ENCODE data around the gene SPATA20. TPM values are rescaled to one million over a fixed set of nuclear protein-coding genes. Genes with fewer than 3 reads are reported as not detected.

SPATA20 gene
- total RNA-seq, 1 experiment from 2014 or later = 24.6 TPM

- no peak for TF ChIP-seq FOXP4 (CRISPR knock-in tag; IDR thresholded peaks at IDR 0.05)
- no peak for TF ChIP-seq ELF4 (CRISPR knock-in tag; IDR thresholded peaks at IDR 0.05; ENCODE audit: low read depth)
- TF ChIP-seq FOXJ3 (CRISPR knock-in tag; IDR thresholded peaks at IDR 0.05; ENCODE audit: borderline replicate concordance) = no peak
- TF ChIP-seq PREB (CRISPR knock-in tag; IDR thresholded peaks at IDR 0.05; ENCODE audit: borderline replicate concordance) = no peak
Measured at GRCh38 chr17:50549969-50550368, 3.0 kb downstream of the SPATA20 start (continued).

GRCh38 chr17:50550661-50551432 is 3.9 kb downstream of the SPATA20 start:
- Mint-ChIP-seq H3K4me1 (peaks cover 6% of the 10 kb centered on the region; the same call in 1 of the 2 replicates), H3K27me3 (ENCODE audit: low read depth) (no peaks in the 10 kb centered on the region), H3K9me3 (no peaks in the 10 kb centered on the region), H3K36me3 (no peaks in the 10 kb centered on the region), H3K27ac (no peak overlapping the region), H3K4me3 (no peak overlapping the region)
- peak; percentile 74 for ATAC-seq
- POLR2A ChIA-PET = interaction anchor here (0.6 to 1.5 kb wide), 8 partner anchors 10 to 316 kb away, joined by 3 to 16 read pairs (median 4); partner anchors contain the start of genes CACNA1G and TOB1
- CTCF ChIA-PET = interaction anchor here (0.6 to 5.6 kb wide), 65 partner anchors 9 to 674 kb away, joined by 3 to 313 read pairs (median 5); partner anchors contain the start of genes ABCC3, CACNA1G, EPN3 and LRRC59
- DNase-seq (ENCODE audit: low spot score) = peak; percentile 94
- peak; percentile 77; the same call in 1 of the 2 replicates for TF ChIP-seq KAT7 (CRISPR knock-in tag; IDR thresholded peaks at IDR 0.05; ENCODE audit: borderline replicate concordance)
- TF ChIP-seq ZNF281 (CRISPR knock-in tag; IDR thresholded peaks at IDR 0.05) = no peak
- no peak for TF ChIP-seq ATF2 (CRISPR knock-in tag; IDR thresholded peaks at IDR 0.05; ENCODE audit: borderline replicate concordance, low read depth)
- TF ChIP-seq ATF6 (CRISPR knock-in tag; IDR thresholded peaks at IDR 0.05) = no peak
- no peak for TF ChIP-seq MXD4 (CRISPR knock-in tag; IDR thresholded peaks at IDR 0.05; ENCODE audit: borderline replicate concordance)
- TF ChIP-seq MLX (CRISPR knock-in tag; IDR thresholded peaks at IDR 0.05) = no peak
- no peak for TF ChIP-seq NR1H2 (CRISPR knock-in tag; IDR thresholded peaks at IDR 0.05)
- TF ChIP-seq PRRX2 (CRISPR knock-in tag; IDR thresholded peaks at IDR 0.05) = no peak
- TF ChIP-seq ZNF232 (CRISPR knock-in tag; IDR thresholded peaks at IDR 0.05) = no peak
- no peak for TF ChIP-seq FOXP1 (CRISPR knock-in tag; IDR thresholded peaks at IDR 0.05; ENCODE audit: borderline replicate concordance)
- TF ChIP-seq TEAD1 (CRISPR knock-in tag; IDR thresholded peaks at IDR 0.05) = no peak
- no peak for TF ChIP-seq MYBL2 (CRISPR knock-in tag; IDR thresholded peaks at IDR 0.05)
- no peak for TF ChIP-seq ZNF532 (CRISPR knock-in tag; IDR thresholded peaks at IDR 0.05; ENCODE audit: borderline replicate concordance)
- no peak for TF ChIP-seq HMGA2 (CRISPR knock-in tag; IDR thresholded peaks at IDR 0.05)
- TF ChIP-seq NR3C1 (CRISPR knock-in tag; conservative IDR thresholded peaks at IDR 0.05; ENCODE audit: low read depth) = no peak
- no peak for TF ChIP-seq EMX1 (CRISPR knock-in tag; IDR thresholded peaks at IDR 0.05)
- no peak for TF ChIP-seq FOXJ3 (CRISPR knock-in tag; IDR thresholded peaks at IDR 0.05; ENCODE audit: borderline replicate concordance)
